GM18861 (cell line): Measurements from ENCODE around the gene CA10.

Experiments
- ATAC-seq: cut with Tn5 transposase; IDR thresholded peaks from one replicate; pipeline ENCODE4 v1.9.1; 2021; ENCODE audit not compliant: unreplicated experiment

The CA10 gene

DNA sequence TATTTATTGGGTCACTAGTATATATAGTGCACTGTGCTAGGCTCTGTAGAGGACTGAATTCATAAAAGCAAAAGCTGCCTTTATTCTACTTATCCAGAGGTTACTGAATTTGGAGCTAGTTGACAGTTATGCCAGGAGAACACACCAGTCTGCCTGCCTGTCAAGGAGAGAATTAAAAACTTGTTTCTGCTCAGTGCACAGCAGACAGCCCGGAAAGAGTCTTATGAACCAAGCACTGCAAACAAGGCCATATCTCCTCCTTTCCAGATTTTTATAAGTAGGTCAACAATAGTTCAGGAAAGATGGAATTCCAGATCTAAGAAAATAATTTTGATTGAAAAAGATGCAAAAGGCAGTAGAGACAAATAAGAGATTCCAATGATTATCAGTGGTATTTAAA, 267.8 kb downstream of the CA10 start:
- ATAC-seq: no peak

- no peak for ATAC-seq
These were observed 269.7 kb downstream of the CA10 start for GRCh38 chr17:51888816-51889215.

DNA sequence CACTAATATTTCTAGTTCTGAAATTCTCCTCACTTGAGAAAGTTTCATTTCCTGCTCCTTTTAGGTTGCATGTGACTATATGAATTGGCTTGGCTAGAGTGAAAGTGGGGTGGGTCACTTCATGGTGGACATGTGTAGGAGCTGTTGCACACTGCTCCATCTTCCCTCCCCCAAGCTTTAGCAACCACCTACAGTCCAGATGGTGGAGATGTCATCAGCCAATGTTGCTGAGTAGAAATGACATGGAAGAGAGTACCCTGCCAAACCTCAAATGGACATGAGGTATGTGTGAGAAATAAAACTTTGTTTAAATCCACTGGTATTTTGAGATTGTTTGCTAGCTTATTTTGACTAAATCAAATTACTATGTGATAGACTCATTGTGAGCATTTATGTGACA, 281.5 kb downstream of the CA10 start:
- no peak for ATAC-seq

GRCh38 chr17:51873302-51873701, 285.2 kb downstream of the CA10 start:
- no peak for ATAC-seq

- ATAC-seq: no peak
These were observed 289.1 kb downstream of the CA10 start for GRCh38 chr17:51869387-51869786.

- ATAC-seq: no peak
These were observed 297.5 kb downstream of the CA10 start for GRCh38 chr17:51860954-51861561.

GRCh38 chr17:51857052-51857597, 301.4 kb downstream of the CA10 start:
- ATAC-seq: no peak

DNA sequence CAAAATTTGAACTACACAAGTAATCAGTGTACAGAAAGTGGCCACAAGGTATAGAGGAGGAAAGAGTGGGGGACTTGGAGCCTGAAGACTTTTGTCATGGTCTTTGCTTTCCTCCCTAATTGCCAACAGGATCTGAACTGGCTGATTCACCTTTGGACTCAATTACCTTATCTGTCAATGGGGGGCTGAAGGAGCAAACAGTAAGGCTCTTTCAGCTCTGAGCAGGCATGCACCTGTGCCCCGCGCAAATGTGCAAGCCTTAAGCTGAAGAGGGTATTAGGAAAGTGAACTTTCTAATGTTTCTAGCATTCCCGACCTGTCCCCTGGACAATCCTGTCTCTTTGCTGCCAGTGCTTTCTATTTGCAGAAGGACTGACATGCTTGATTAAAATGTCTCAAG, 302.7 kb downstream of the CA10 start:
- no peak for ATAC-seq

DNA sequence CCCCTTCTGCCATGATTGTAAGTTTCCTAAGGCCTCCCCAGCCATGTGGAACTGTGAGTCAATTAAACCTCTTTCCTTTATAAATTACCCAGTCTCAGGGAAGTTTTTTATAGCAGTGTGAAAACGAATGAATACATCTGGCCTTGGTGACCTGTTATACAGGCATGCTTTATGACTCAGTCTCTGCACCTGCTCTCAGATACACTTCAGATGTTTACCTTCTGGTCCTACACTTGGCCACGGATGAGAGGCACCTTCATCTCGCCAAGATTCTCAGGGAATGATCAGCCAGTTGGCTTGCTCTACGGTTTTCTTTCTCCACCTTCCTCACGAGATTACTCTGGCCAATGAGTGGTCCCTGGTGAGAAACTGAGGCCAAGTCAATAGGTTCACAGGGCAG, 304.7 kb downstream of the CA10 start:
- ATAC-seq: no peak

DNA sequence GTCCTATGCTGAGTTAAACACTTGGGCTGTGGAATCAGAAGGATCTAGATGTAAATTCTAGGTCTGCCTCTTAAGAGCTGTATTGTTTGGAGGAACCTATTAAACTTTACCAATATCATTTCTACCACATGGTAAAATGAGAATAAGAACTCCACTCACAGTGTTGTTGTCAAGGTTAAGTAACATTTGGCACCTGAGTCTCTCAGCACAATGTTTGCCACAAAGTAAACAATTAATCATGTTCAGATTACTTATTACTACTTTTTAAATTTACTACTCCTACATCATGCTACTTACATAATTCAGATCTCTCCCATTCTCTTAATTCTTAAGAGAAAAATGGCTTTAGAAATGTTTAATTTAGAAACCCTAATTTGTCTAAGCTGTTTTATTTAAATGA, 305.9 kb downstream of the CA10 start:
- no peak for ATAC-seq

DNA sequence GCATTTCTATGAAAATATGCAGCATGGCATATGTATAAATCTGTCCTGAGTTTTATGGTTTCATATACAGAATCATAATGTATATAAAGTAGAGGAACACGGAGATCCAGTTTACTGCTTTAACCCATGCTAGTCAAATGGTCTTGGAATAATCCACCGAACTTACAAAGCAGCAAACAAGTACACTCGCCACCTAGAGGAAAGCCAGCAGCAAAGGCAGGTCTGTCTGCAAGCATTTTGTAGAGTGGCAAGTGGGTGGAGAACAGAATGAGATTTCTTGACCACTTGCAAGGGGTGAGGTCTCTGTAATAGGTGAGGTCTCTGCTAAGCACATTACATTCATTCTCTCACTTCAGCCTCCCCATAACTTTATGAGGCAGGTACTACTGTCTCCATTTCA, 308.3 kb downstream of the CA10 start:
- ATAC-seq: no peak

GRCh38 chr17:51848451-51848850, 310.1 kb downstream of the CA10 start:
- no peak for ATAC-seq

DNA sequence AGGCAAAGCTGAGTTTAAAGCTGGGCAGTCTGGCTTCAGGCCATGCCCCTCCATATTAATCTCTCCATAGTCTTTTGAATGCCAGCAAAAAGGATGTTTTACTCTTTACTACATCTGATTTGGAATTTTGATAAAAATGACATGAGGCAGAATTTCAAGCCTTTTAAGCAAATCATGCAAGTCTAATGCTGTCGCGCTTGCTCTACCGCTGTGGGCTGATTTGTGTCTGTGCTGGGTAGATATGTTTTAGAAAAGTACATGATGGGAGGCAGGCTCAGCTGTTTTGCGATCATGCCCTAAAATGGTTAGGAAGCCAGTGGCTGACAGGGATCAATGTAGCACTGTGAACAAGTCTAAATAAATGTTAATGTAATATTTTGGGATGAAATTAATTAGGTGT, 311.9 kb downstream of the CA10 start:
- no peak for ATAC-seq

DNA sequence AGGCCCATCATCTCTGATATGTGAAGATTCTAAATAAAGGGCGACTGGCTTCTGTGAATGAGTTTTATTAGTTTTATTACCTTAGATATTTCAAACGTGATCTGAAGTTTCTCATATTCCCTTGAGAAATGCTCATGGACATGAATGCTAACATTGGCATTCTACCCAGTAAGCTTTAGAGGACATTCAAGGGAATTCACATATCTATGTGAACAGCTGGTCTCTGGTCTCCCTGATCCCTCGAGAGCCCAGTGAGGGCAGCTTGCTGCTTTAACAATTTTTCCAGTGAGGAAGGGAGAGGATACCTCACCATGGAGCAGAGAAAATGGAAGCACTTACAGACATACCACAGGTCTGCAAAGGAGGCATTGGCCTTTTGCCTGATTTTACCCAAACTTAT, 312.7 kb downstream of the CA10 start:
- no peak for ATAC-seq

DNA sequence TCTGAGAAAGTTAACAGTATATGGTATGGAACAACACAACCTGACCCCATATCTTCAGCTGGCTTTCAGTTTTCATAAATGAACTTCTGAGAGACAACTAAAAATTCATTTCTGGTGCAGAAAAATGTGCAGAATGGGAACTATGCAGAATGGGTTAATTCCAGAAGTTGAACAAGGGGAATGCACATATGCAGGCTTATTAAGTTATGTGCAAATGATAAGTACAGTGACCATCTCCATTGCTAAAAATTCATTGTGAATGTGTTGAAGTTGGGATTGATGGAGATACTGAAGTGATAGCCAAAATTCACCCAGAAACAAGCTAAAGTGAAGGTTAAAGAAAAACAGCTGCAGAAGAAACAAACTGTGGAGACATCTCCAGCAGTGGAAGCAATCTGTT, 315.8 kb downstream of the CA10 start:
- no peak for ATAC-seq

DNA sequence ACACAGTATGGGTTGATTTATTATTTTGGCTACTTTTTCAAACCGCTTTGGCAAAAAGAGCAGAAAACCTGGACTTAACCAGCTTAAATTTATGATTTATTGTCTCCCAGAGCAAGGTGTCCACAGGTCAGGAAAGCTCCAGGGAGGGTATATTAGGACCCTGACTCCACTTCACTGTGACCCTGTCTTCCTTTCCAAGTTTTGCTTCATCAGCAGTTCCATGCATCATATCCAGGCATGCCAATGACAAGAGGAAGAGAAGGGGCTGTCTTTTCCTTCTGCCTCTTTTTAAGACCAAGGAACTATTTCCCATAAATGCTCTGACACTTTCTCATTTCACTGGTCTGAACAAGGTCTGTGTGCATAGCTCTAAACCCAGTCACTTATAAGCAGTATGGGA, 316.8 kb downstream of the CA10 start:
- no peak for ATAC-seq

DNA sequence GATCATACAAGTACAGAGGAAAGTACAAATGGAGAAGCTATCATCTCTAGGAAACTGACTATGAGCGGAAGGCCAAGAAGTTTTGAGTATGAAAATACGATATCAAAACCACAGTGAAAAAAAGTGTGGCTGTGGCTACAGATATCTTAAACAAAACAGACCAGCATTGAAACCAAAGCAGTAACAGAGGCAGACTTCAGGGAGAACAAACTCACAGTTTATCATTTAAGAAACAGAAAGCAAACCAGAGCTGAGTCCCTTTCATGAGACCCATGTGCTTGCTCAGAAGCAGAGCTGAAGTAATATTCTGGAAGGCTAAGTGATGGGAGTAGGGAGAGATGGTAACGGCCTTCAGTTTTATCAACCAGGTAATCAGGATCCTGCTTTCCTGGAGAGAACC, 317.8 kb downstream of the CA10 start:
- ATAC-seq: no peak

DNA sequence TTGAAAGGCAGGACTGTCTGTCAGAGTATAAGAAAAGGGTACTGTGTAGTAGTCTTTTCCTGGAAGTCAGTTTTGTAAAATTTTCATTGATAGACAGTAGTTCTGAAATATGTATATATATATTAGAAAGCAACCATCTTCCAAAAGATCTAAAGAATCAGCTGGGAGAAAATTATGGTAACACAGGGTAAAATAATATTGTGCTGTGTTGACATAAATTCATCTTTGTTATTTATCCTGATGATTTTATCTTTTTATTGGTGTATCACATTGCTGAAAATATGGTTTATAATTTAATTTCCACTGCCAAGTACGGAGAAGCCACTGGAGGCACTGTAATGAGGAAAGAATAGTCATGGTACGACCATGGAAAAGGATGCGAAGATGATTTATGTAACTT, 324.9 kb downstream of the CA10 start:
- ATAC-seq: no peak

GRCh38 chr17:51833045-51833444, 325.5 kb downstream of the CA10 start:
- ATAC-seq: no peak

GRCh38 chr17:51830886-51831285, 327.6 kb downstream of the CA10 start:
- ATAC-seq: no peak

DNA sequence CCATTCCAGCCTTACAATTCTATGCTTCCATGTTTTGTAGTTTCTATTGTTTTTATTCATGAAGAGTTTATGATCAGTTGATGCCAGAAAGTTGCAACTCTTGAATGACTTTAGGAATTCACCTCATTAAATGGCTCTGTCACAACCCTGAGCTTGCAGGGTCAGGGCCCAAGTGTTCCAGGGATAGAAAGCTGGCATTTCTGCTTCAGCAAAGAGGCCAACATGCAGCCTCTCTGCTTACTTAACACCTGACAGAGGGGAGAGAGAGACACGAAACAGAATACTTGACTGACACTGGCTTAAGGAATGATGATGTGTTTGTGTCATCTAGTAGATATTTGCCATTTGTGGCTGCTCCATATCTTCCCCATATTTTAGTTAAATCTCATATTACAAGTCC, 328.1 kb downstream of the CA10 start:
- no peak for ATAC-seq

GRCh38 chr17:51828901-51829300, 329.6 kb downstream of the CA10 start:
- no peak for ATAC-seq

GRCh38 chr17:51827140-51827539, 331.4 kb downstream of the CA10 start:
- ATAC-seq: no peak
